Caco-2 (cell line): ENCODE results near the gene MAFF. TPM values are rescaled to one million over a fixed set of nuclear protein-coding genes. Genes with fewer than 3 reads are reported as not detected.

Source experiments
- BruUV-seq: library from RNA; stranded (reverse); fragments of 400-500 nt; replicated peaks from 2 replicates; lab custom pipeline; 2021; lab: Mats Ljungman, UMichigan
- CTCF ChIA-PET: fragments of 300-600 bp; sonication (Branson Sonifier 250); formaldehyde crosslinking; loops from one replicate; lab custom pipeline; 2022; ENCODE audit warnings: antibody characterized with exemption; lab: Charles Lee
- POLR2A ChIA-PET: fragments of 300-600 bp; sonication (Branson Sonifier 250); formaldehyde crosslinking; loops from one replicate; lab custom pipeline; 2022; ENCODE audit warnings: antibody characterized with exemption; lab: Charles Lee
- DNase-seq, 2 experiments: peaks; one replicate each; pipeline versions ENCODE4 v3.0.0 to v3.0.0-alpha.2; 2020 to 2022
- H3K27me3 ChIP-seq: replicated peaks from 2 replicates; pipeline ENCODE4 v1.6.0; 2011; ENCODE audit warnings: low read length; ENCODE audit not compliant: control insufficient read depth, insufficient read depth
- H3K36me3 ChIP-seq: 2 replicates; pipeline ENCODE4 v1.5.1; 2011; ENCODE audit warnings: low read length; ENCODE audit not compliant: control insufficient read depth, insufficient read depth
- H3K4me1 ChIP-seq: fragments of 250-450 bp; sonication (Bioruptor Pico); 2 replicates; pipeline ENCODE4 v1.5.1; 2020; ENCODE audit warnings: mild to moderate bottlenecking
- H3K4me3 ChIP-seq: 2 replicates; pipeline ENCODE4 v1.5.1; 2011; ENCODE audit warnings: low read depth, mild to moderate bottlenecking, control low read depth, low read length
- H3K9me3 ChIP-seq: fragments of 250-450 bp; sonication (Bioruptor Pico); 2 replicates; pipeline ENCODE4 v1.5.1; 2020; ENCODE audit warnings: mild to moderate bottlenecking, moderate library complexity
- H3K27ac Mint-ChIP-seq: one replicate; pipeline ENCODE4 v1.8.0; 2022; ENCODE audit warnings: mixed read lengths; ENCODE audit not compliant: unreplicated experiment
- H3K27me3 Mint-ChIP-seq: one replicate; pipeline ENCODE4 v1.8.0; 2022; ENCODE audit warnings: mixed read lengths; ENCODE audit not compliant: insufficient read depth, unreplicated experiment
- H3K36me3 Mint-ChIP-seq: one replicate; pipeline ENCODE4 v1.8.0; 2022; ENCODE audit warnings: mild to moderate bottlenecking, mixed read lengths; ENCODE audit not compliant: insufficient read depth, unreplicated experiment
- H3K4me1 Mint-ChIP-seq: one replicate; pipeline ENCODE4 v1.8.0; 2022; ENCODE audit warnings: low read depth, mixed read lengths; ENCODE audit not compliant: unreplicated experiment
- H3K4me3 Mint-ChIP-seq: one replicate; pipeline ENCODE4 v1.8.0; 2022; ENCODE audit warnings: mild to moderate bottlenecking, moderate library complexity, mixed read lengths; ENCODE audit not compliant: unreplicated experiment
- H3K9me3 Mint-ChIP-seq: one replicate; pipeline ENCODE4 v1.8.0; 2022; ENCODE audit warnings: mixed read lengths; ENCODE audit not compliant: unreplicated experiment
- CTCF ChIP-seq, 2 experiments: fragments of 200-600 bp in 1 of 2; IDR thresholded peaks; 1 replicate in 1 of 2; 2 replicates in 1 of 2; pipeline versions ENCODE4 v1.5.1 to v1.8.0; 2011 to 2022; ENCODE audit warnings: antibody characterized with exemption in 1 of 2, control low read depth in 1 of 2, inconsistent platforms in 1 of 2, low read depth in 1 of 2, low read length in 1 of 2, mild to moderate bottlenecking in 1 of 2, moderate library complexity in 1 of 2; ENCODE audit not compliant: insufficient read depth in 1 of 2, severe bottlenecking in 1 of 2, unreplicated experiment in 1 of 2
- intact Hi-C: fragments of 100-400 bp; cut with micrococcal nuclease; formaldehyde crosslinking; loops from one replicate; pipeline ENCODE4 v1.10.0; 2022; ENCODE audit not compliant: unreplicated experiment
- total RNA-seq: library from RNA; stranded (reverse); gene quantifications from 2 replicates; pipeline ENCODE4 v1.2.3, GENCODE V29; 2022

Gene MAFF
- total RNA-seq, 1 experiment from 2014 or later: 6.8 TPM

- Mint-ChIP-seq H3K27me3 (no peaks in the 10 kb centered on the region), H3K9me3 (no peaks in the 10 kb centered on the region), H3K36me3 (no peaks in the 10 kb centered on the region), H3K4me1 (no peaks in the 10 kb centered on the region), H3K27ac (no peak overlapping the region), H3K4me3 (no peak overlapping the region)
- ChIA-PET POLR2A (no interaction called here), CTCF (interaction anchor here (0.8 kb wide), 1 partner anchor 9 kb away, joined by 3 read pairs; no protein-coding TSS in a partner anchor)
- BruUV-seq: no TSS peak
- Histone ChIP-seq H3K36me3 (no peaks in the 10 kb centered on the region), H3K4me1 (no peaks in the 10 kb centered on the region), H3K9me3 (no peaks in the 10 kb centered on the region), H3K4me3 (no peak overlapping the region), H3K27me3 (no peaks in the 10 kb centered on the region)
- DNase-seq: no peak
- TF ChIP-seq CTCF (IDR thresholded peaks at IDR 0.05; ENCODE audit: insufficient read depth in 1 of 2, low read depth in 1 of 2, low read length in 1 of 2, severe bottlenecking in 1 of 2, unreplicated experiment in 1 of 2): no peak
- intact Hi-C loops: no loop called here
These were observed 48.2 kb downstream of the MAFF start for GRCh38 chr22:38249803-38250642.

- TF ChIP-seq CTCF (IDR thresholded peaks at IDR 0.05; ENCODE audit: insufficient read depth in 1 of 2, low read depth in 1 of 2, low read length in 1 of 2, severe bottlenecking in 1 of 2, unreplicated experiment in 1 of 2): no peak
- no peaks in the 10 kb centered on the region for H3K27me3 Mint-ChIP-seq
- Histone ChIP-seq H3K9me3 (no peaks in the 10 kb centered on the region), H3K27me3 (no peaks in the 10 kb centered on the region), H3K4me3 (no peak overlapping the region), H3K4me1 (no peaks in the 10 kb centered on the region), H3K36me3 (no peaks in the 10 kb centered on the region)
- H3K4me3 Mint-ChIP-seq: no peak overlapping the region
- ChIA-PET POLR2A (no interaction called here), CTCF (interaction anchor here (0.8 kb wide), 1 partner anchor 8 kb away, joined by 3 read pairs; no protein-coding TSS in a partner anchor)
- H3K4me1 Mint-ChIP-seq: no peaks in the 10 kb centered on the region
- no TSS peak for BruUV-seq
- no peak for DNase-seq
- no peak overlapping the region for H3K27ac Mint-ChIP-seq
- intact Hi-C loops: no loop called here
- H3K9me3 Mint-ChIP-seq: no peaks in the 10 kb centered on the region
- no peaks in the 10 kb centered on the region for H3K36me3 Mint-ChIP-seq
These were observed 49.0 kb downstream of the MAFF start for GRCh38 chr22:38250643-38251340.

- no TSS peak for BruUV-seq
- Mint-ChIP-seq H3K27me3 (no peaks in the 10 kb centered on the region), H3K4me1 (no peaks in the 10 kb centered on the region), H3K4me3 (no peak overlapping the region), H3K36me3 (no peaks in the 10 kb centered on the region), H3K27ac (no peak overlapping the region), H3K9me3 (no peaks in the 10 kb centered on the region)
- no peak for DNase-seq
- no peak for TF ChIP-seq CTCF (IDR thresholded peaks at IDR 0.05; ENCODE audit: insufficient read depth in 1 of 2, low read depth in 1 of 2, low read length in 1 of 2, severe bottlenecking in 1 of 2, unreplicated experiment in 1 of 2)
- ChIA-PET POLR2A (no interaction called here), CTCF (no interaction called here)
- Histone ChIP-seq H3K4me3 (no peak overlapping the region), H3K36me3 (no peaks in the 10 kb centered on the region), H3K4me1 (no peaks in the 10 kb centered on the region), H3K27me3 (no peaks in the 10 kb centered on the region), H3K9me3 (no peaks in the 10 kb centered on the region)
- intact Hi-C loops: no loop called here
These were observed 49.5 kb downstream of the MAFF start for GRCh38 chr22:38251341-38251692.
